DMS114 treated with DMSO at 0.1 percent for 48 hours (cell line): ENCODE measurements around the gene MYO3A.
"Not testable (repeated sequence)": the region's sequence is repeated elsewhere in the genome, so short reads cannot be mapped to it uniquely, and the experiment has no call there.

Experiments
- DNase-seq: peaks from one replicate; lab custom pipeline; 2025; ENCODE audit not compliant: unreplicated experiment; lab: John Stamatoyannopoulos, UW

The MYO3A gene

DNA sequence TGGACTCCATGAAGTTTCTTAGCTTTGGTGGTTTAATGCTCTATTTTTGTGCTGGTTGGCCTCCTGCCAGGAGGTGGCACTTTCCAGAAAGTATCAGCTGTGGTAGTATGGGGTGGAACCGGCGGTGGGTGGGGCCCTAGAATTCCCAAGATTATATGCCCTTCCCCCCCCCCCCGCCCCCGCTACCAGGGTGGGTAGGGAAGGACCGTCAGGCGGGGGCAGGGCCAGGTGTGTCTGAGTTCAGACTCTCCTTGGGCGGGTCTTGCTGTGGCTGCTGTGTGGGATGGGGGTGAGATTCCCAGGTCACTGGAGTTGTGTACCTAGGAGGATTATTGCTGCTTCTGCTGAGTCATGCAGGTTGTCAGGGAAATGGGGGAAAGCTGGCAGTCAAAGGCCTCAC, 146.9 kb downstream of the MYO3A start:
- not testable (repeated sequence) for DNase-seq

DNA sequence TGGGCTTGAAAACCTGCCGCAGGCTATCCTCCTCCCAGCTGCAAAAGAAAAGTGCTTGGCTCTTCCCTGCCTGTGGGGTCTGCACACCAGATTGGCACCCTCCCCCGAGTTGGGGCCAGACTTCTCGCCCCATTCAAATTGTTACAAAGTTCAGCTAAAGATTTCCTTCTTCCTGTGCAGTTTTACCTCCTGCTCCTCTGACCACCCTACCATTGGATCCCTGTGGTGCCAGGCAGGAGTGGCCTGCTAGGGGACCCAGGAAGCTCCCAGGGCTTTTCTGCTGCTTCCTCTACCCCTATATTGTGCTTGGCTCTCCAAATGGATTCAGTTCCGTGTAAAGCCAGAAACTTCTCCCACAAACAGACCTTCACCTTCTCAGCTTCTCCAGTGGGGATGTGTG, 147.4 kb downstream of the MYO3A start:
- DNase-seq = no peak

DNA sequence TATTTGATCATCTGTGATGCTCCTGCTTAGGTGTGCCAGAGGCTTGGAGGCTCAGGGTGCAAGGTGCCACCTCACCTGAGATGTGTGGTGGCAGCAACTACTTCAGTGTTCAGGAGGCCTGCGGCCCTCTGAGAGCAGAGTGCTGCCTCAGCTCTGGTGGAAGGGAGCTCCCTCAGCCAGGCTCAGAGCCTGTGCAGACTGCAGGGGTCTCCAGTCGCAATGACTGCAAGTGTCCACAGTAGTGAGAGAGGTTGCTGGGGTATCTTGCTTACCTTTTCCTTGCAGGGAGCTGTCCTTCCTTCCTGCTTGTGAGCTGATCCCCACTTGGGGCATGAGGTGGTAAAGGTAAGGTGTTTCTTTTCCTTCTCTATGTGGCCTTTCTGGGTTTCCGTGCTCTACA, 151.5 kb downstream of the MYO3A start:
- DNase-seq = no peak

DNA sequence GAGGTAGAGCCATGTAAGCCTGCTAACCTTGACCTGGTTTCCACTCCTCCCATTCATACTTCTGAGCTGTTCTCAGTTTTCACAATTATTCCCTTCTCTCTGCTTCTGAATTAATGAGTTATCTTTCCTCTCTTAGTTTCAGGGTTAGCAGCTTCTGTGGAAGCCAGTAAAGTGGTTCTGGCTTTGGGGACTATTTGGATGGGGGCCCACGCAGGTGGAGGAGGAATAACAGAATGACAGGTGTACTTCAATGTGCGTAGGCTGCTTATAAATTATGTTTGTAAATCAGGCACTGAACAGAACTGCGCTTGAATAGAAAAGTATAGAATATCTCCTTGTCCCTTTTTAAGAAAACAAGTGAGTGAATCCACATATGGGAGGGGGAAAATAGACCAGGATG, 153.6 kb downstream of the MYO3A start:
- no peak for DNase-seq

DNA sequence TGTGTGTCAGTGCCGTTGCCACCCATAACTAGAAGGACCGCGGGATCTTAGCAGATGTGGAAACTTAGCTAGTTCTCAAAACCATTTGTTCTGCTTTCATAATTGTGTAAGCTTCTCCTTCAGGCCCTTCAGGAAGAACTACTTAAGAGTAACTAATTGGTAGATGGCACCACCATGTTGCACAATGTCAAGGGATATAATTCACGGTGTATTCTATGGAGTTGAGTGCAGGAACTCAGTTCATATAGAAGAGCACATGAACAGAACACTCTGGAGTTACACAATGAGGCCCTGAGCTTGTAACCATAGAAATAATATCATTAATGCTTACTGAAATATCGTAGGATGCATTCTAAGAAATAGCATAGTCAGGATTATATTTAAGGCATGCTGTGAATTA, 156.0 kb downstream of the MYO3A start:
- no peak for DNase-seq

DNA sequence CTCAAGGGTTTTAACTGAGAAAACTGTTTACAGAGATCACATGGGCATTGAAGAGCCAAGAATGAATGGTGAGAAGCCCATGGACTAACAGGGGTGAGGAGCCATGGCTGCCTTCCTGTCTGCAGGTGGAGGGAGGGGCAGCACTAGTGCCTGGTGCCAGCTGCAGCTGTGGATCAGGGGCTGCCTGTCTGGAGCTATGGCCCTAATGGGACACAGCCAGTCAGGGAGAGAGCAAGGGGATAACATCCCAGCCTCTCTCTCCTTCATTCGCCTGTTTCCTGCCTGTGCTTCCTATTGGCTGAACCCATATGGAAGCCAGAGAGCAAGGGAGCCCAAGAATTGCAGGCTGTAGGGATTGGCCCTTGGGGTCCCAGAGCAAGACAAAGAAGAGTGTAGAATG, 156.7 kb downstream of the MYO3A start:
- DNase-seq = no peak

DNA sequence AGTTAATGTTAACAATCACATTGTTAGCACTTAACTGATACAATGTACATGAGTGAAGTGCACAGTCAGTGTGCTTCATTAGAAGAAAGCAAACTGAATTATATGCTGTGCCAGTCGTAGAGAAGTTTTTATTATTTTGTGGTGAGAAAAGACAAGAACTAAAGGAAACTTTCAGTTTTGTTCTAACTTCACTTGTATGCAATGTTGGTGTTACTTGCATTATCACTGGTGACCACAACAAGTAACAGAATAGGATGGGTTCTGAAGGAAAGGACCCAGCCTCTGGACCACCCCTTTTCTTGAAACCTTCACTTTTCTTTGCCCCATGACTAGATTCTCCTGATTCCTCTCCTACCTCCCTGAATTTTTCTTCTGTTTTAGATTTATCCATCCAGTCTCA, 159.2 kb downstream of the MYO3A start:
- DNase-seq = no peak

DNA sequence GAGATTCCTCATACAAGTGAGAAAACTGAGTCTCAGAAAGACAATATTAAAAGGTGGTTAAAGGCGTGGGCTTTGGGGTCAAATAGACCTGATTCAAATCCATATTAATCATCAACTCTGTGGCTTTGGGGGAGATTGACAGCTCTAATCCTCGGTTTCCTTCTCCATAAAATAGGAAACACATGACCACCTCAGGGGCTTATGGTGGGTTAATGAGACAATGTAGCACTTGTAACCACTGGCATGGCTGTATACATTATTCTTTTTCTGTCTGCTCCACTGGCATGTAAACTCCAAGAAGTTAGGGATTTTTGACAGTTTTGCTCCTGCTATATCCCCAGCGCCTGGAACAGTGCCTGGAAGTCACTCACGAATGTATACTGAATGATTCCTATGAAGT, 161.8 kb downstream of the MYO3A start:
- DNase-seq = no peak

DNA sequence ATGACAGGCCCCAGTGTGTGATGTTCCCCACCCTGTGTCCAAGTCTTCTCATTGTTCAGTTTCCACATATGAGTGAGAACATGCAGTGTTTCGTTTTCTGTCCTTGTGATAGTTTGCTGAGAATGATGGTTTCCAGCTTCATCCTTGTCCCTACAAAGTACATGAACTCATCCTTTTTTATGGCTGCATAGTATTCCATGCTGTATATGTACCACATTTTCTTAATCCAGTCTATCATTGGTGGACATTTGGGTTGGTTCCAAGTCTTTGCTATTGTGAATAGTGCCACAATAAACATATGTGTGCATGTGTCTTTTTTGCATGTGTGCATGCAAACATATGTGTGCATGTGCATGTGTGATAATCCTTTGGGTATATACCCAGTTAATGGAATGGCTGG, 163.5 kb downstream of the MYO3A start:
- not testable (repeated sequence) for DNase-seq

DNA sequence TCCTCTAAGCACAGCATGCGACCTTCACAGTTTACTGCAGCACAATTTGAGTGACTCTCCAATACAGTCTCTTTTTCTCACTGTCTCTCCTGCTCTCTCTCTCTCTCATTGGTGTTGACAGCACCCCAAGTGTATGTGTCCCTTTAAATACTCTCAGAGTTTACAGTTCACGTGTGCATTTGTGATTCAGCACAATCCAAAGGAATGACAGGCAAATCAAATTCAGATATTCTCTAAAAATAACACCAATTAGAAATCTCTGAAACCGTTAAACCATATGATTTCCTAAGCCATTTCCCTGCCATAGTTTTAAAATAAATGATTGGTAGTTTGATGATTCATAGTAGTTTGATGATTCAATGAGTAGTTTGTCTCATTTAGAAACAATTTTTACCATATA, 178.5 kb downstream of the MYO3A start:
- DNase-seq = no peak

DNA sequence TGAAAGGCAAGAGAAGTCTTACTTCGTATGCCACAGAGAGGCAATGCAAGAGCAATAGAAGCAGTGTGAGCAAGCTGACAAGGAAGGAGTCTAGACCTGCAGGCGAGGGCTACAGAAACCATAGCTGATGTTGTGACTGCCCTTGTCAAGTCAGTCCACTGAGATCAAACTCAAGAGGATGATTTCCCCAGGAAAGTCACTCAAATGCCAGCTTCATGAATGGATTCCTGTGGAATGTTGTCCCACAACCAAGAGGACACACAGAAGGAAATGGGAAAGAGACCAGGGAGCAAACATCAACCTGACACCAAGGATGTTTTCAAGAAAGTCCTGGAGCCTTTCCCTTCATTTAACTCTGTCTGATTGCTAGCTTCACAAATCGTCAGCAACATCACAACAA, 204.6 kb downstream of the MYO3A start:
- no peak for DNase-seq

DNA sequence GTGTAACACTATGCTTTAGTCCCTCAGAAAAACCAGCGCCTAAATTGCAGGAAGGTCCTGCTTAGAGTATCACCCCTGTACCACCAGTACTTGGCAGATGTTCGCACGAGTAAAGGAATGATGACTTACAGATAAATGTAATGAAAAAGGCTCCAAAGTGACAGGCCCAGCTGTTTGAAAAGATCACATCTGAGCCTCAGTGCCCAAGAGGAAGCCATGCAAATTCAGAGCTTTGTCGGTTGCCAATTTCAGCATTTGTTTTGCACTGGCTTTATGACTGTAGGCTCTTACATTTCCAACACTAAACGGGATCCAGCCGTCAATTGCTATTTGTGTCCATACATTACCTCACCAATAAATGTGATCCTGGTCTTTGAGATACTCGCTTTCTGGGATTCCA, 222.0 kb downstream of the MYO3A start:
- no peak for DNase-seq

DNA sequence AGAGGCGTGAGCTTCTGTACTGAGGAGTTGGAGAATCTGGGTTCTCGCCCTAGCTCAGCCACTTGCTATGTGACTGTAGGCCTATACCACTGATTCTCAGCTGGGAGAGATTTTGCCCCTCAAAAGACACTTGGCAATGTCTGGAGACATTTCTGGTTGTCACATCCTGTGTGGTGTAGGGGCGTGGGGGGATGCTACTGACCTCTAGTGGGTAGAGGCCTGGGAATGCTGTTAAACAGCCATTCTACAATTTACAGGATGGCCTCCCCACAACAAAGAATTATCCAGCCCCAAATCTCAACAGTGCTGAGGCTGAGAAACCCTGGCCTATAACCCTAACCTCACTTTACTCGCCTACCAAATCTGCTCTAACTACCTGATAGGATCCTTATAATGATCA, 223.7 kb downstream of the MYO3A start:
- DNase-seq = no peak

DNA sequence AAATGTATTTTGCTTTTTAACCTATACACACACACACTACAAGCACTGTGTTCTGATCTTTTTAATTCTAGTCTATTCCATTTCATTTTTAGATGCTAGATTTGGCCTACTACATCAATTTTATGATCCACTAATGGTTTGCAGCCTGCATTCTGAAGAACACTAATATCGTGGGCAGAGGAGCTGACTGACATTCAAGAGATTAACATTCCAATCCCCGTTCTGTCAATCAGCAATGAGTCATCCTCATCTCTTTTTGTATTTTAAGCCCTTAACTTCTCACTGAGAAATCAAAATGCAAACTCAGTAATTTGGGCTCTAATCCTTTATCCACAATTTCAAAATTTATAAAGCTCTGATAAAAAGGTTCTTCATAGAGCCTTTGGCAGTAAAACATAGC, 235.4 kb downstream of the MYO3A start:
- DNase-seq = no peak

DNA sequence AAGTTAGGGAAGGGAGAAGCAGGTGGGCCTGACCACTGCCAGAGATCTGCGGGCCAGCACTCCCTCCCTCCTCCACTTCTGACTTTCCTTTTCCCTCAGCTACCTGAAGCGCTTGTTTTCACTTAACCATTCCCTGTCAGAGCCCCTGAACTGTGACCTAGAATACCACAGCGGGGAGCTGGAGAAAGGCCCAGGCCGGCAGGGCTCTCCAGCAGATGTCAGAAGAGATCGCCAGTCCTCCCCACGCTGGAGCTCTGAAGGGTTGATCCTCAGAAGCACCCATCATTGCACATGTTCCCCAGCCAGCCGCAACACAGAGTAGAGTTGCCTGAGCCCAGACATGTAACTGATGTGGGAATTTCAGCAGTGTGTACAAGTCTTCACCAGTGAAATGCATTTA, 238.1 kb downstream of the MYO3A start:
- no peak for DNase-seq

DNA sequence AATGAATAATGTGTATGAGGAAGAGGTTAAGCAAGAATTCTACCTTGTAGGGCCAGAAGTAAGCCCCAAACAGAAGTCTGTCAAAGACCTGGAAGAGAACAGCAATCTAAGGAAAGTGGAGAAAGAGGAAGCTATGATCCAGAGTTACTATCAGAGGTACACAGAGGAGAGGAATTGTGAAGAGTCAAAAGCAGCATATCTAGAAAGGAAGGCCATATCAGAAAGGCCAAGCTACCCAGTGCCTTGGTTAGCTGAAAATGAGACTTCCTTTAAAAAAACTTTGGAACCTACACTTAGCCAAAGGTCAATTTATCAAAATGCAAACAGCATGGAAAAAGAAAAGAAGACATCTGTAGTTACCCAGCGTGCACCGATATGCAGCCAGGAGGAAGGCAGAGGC, 239.8 kb downstream of the MYO3A start:
- no peak for DNase-seq

DNA sequence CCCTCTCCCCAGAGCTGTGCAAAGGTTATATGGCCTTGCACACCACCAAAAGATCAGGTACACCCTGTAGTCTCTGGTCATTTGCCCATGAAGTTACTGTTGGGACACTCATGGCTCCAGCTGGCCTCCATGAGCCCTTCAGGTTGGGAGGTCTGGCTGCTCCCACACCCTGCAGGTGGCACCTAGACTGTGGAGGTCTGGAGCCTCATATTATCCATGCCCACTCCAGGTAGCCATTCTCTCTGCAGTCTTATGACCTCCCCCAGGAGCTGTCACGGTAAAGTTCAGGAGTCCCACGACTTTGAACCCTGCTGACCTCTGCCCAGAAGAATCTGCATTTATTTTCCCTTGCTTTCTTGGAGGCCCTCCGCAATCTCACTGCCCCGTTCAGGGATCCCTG, 243.3 kb downstream of the MYO3A start:
- no peak for DNase-seq

DNA sequence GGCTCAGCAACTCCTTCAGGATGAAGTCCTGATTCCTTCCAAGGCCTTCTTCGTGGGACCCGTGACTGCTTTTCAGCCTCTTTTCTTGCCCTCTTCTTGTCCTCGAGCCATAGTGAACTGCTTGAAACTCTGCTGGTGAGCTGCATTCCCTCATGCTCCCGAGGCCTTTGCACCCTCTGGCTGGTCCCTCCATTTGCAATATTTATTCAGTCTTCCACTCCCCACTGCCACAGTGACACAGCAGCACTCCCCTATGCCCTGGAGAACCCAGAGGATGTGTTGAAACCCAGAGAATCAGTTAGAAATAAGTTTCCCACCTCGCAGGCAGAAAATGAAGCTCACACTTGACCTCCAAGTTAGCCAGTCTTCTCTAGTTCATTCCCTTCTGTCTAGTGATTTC, 260.2 kb downstream of the MYO3A start:
- no peak for DNase-seq

DNA sequence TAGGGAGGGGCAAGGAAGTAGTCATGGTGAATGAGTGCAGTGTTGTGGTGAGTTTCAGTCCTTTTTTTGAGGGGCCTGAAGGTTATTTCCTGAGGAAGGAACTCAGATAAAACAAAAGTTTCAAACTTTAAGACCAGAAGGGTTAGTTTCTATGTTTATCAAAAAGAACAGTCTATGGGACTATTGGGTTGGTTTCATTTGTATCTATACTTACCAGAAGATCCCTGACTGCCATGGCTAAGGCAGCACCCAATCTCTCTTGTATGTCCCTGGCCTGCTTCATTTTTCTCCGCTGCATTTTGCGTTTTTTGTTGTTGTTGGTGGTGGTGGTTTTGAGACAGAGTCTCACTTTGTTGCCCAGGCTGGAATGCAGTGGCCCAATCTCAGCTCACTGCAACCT, 263.2 kb downstream of the MYO3A start:
- no peak for DNase-seq

DNA sequence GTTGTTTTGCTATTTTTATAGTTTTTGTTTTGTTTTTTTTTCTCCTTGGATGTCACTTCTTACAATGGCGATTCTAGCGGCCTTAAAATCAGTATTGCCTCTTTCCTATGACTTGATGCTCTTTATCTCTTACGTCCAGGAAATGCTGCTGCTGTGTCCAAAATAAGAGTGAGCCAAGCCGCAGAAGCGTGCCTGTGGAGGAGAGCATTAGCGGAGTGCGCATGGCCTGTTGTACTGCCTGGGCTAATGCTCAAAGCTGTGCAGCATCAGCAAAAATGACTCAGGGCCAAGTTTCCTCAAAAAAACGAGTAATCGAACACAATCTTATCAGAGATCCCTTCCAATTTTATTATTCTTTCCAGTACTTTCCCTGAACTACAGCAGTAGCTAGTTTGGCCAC, 264.1 kb downstream of the MYO3A start:
- DNase-seq = no peak

DNA sequence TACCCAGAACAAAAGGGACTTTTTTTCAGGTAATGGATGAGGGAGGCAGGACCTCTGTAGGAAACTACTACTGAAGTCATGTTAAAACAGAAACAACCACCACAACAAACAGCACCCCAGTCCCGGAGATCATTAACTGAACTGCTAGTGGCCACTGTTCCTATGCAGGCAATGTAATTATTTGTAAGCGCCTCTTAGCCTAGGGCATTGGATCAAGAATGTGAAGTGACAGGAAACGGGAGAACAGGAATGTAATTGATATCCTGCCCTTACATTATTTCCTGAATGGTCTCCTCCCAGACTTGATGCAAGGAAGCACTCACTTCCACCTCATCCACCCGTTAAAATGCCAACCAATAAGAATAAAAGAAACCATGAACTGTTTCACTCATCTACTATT, 265.8 kb downstream of the MYO3A start:
- no peak for DNase-seq

DNA sequence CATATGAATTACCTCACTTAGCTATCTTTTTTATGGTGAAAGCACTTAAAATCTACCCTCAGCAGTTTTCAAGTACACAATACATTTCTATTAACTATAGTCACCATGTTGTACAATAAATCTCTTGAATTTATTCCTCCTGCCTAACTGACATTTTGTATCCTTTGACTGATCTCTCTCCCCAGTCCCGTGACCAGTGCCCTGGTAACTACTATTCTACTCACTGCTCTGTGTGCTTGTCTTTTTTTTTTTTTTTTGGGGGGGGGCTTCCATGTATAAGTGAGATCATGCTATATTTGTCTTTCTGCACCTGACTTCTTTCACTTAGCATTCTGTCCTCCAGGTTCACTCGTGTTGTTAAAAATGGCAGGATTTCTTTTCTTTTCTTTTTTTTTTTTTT, 271.2 kb downstream of the MYO3A start:
- no peak for DNase-seq

DNA sequence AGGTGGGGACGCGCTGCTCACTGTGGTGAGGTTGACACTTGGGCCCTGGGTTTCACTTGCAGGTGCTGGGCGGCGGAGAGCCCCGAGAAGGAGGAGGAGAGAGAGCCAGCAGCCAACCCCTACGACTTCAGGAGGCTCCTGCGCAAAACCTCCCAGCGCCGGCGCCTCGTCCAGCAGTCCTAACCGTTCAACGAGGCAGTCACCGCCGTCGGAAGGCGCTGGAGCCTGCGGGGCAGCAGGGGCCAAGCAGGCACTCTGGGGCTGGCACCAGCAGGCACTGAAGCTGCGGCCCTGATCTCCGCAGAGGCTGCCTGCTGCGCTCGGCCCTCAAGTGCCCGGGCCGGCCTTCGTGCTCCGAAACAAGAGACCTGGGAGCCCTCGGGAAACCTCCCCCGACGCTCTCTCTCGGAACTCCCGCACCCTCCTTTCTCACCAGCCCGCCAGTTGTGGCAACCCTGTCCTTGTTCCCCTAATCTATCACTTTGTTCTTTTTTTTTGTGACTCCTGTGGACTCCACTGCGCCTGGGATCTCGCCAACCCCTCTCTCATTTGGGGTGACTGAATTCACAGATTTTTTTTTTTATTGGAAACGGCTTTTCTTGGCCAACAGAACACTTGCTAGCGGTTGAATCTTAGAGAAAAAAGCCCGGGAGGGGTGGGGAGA, 277.9 kb downstream of the MYO3A start:
- DNase-seq = no peak

DNA sequence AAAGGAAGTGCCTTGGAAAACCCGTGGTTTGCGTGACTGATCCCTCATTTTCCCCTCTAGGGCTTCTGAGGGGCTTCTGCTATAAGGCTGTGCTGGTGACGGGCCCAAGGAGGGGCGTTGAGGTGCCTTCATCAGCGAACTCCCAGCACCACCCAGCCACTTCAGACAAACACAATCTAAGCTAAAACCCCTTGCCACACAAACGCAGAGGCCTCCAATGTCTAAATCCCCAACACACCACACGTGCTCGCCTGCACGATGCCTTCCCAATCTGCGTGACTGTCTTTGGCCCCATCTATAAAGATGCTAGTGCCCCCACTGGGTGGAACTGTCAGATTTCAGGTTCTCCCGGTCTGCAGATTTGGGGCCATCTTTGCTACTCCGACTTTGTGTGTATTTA, 278.5 kb downstream of the MYO3A start:
- no peak for DNase-seq
